HG03432 (cell line): Measurements from ENCODE around the gene ZCCHC7.

Source experiments
- ATAC-seq: cut with Tn5 transposase; IDR thresholded peaks from one replicate; pipeline ENCODE4 v1.9.1; 2021; ENCODE audit warnings: mild to moderate bottlenecking, moderate library complexity; ENCODE audit not compliant: unreplicated experiment

Gene ZCCHC7

GRCh38 chr9:37328556-37329227 lies 208.3 kb downstream of the ZCCHC7 start:
- no peak for ATAC-seq

- ATAC-seq, result peak; percentile 43
Measured at GRCh38 chr9:37329576-37329975, 209.2 kb downstream of the ZCCHC7 start.

- no peak for ATAC-seq
Measured at GRCh38 chr9:37331871-37332270, 211.5 kb downstream of the ZCCHC7 start.

GRCh38 chr9:37332578-37332977 lies 212.2 kb downstream of the ZCCHC7 start:
- no peak for ATAC-seq

- no peak for ATAC-seq
Measured at GRCh38 chr9:37333288-37333687, 212.9 kb downstream of the ZCCHC7 start.

- ATAC-seq, result no peak
Measured at GRCh38 chr9:37335238-37335637, 214.9 kb downstream of the ZCCHC7 start.

GRCh38 chr9:37336150-37336549 lies 215.8 kb downstream of the ZCCHC7 start:
- ATAC-seq, result no peak

- ATAC-seq, result no peak
Measured at GRCh38 chr9:37337301-37337890, 217.0 kb downstream of the ZCCHC7 start.

GRCh38 chr9:37338218-37338617 lies 217.8 kb downstream of the ZCCHC7 start:
- no peak for ATAC-seq

- ATAC-seq, result no peak
Measured at GRCh38 chr9:37339923-37340322, 219.5 kb downstream of the ZCCHC7 start.

GRCh38 chr9:37340961-37341360 lies 220.6 kb downstream of the ZCCHC7 start:
- no peak for ATAC-seq

- ATAC-seq, result no peak
Measured at GRCh38 chr9:37341704-37342103, 221.3 kb downstream of the ZCCHC7 start.

GRCh38 chr9:37342493-37342892 lies 222.1 kb downstream of the ZCCHC7 start:
- ATAC-seq, result no peak

GRCh38 chr9:37342895-37343294 lies 222.5 kb downstream of the ZCCHC7 start:
- ATAC-seq, result no peak

- ATAC-seq, result no peak
Measured at GRCh38 chr9:37343724-37344123, 223.3 kb downstream of the ZCCHC7 start.

- ATAC-seq, result no peak
Measured at GRCh38 chr9:37345038-37345437, 224.7 kb downstream of the ZCCHC7 start.

GRCh38 chr9:37348917-37349316 lies 228.5 kb downstream of the ZCCHC7 start:
- ATAC-seq, result no peak

- no peak for ATAC-seq
Measured at GRCh38 chr9:37350486-37351190, 230.3 kb downstream of the ZCCHC7 start.

- no peak for ATAC-seq
Measured at GRCh38 chr9:37353791-37354190, 233.4 kb downstream of the ZCCHC7 start.

GRCh38 chr9:37362430-37362829 lies 242.1 kb downstream of the ZCCHC7 start:
- no peak for ATAC-seq

GRCh38 chr9:37363124-37363523 lies 242.8 kb downstream of the ZCCHC7 start:
- no peak for ATAC-seq

GRCh38 chr9:37364136-37364535 lies 243.8 kb downstream of the ZCCHC7 start:
- no peak for ATAC-seq
